Measurements from ENCODE around the gene MSH4.

DNA sequence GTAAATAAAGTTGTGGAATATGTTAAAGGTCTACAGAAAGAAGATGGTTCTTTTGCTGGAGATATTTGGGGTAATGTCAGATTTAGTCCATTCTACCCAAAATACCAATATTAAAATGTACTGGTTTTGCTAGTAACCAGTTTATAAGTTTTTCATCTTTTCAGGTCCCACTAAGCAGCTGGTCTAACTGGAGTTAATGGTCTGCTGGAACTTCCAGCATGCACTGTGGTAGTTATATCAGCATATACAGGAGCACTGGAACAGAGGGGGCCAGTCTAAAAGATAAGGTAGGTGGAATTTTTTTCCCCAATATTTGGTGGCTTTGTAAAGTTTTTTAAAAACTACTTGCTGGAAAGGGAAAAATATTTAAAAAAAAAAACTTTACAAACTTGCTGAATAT lies 6.7 kb upstream of the MSH4 start:
- no peak for TF ChIP-seq TAF1 (IDR thresholded peaks at IDR 0.05; ENCODE audit: low read depth, low read length)
- TF ChIP-seq POU2F2 (IDR thresholded peaks at IDR 0.05; ENCODE audit: low read depth, low read length) = no peak
